NCI-H446 (cell line): ENCODE data around the gene LHPP.

Experiments used
- DNase-seq, 2 experiments: peaks; one replicate each; lab custom pipeline; 2025; lab: John Stamatoyannopoulos, UW

LHPP gene

DNA sequence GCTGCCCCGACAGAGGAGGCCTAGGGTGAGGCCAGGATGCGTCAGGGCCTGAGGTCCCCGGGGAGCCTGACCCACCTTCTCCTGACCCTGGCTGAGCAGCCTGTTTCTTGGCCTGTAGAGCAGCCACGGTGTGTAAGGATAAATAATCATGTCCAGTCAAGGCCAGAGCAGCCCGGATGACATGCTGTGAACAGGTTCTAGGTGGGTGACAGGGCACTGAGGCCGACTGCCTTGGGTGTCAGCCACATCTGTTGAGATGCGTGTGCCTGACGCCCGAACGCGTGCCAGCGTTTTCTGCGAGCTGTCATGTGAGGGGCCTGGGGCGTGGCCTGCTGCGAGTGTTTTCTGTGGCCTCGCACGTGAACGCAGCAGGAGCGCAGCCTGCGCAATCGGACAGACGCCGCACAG, 164.2 kb downstream of the LHPP start:
- no peak for DNase-seq

DNA sequence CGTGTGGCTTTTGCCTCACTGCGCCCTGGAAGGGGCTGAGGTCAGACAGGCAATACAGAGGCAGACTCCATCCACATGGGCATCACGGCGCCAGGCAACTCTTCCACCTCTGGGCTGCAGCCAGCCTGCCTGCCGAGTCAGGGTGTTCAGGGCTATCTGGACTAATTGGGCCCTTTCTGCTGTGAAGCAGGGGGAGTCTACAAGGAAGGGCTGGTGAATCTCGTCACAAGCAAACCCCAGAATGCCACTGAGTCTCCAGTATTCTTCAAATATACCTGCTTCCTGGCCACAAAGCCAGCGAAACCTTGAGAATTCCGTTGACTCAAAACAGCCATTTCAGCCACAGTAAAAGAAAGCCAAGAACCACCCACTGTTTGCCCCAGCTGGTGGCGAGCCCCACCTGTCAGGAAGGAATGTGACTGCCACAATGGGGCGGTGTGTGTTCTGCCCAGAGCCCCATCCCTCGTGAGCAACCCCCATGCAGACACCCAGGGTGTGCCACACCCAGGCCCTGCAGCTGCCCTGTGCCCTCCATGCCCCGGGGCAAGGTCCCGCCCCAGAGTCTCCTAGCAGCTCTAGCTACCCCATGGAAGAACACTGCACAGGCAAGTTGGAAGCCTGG, 165.2 kb downstream of the LHPP start:
- DNase-seq: no peak

DNA sequence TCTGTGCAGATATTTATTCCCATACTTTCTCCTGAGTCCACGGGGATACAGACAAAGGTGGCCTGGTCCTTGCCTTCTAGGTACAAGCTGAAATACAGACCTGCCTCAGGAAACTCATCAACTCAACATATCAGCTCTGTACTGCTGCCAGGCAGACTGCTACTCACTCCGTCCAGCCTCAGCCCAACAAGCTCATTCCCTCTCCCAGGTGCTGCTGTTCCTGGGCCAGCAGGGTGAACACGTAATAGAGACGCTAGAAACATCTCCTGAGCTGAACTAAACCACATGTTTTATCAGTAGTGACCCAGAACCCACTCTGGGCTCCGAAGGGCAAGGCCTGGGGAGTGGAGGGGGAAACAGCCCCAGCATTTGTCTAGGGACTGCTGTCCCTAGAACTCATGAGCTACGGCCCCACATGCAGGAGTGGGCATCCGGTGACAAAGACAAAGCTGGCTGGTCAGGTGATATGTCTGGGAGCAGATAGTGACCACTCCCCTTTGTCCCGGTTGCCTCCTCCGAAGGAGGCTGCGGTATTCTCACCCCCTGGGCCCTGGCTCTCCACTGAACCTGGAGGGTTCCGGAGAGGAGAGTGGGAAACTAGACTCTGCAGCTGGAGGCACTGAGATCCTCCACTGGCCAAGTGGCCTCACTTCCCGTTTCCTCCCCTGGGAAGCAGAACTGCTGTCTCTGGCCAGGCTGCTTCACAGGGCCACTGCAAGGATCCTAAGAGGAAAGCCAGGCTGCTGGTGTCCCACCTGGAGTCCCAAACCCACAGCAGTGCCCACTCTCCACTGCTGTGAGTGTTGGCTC, 166.4 kb downstream of the LHPP start:
- no peak for DNase-seq

DNA sequence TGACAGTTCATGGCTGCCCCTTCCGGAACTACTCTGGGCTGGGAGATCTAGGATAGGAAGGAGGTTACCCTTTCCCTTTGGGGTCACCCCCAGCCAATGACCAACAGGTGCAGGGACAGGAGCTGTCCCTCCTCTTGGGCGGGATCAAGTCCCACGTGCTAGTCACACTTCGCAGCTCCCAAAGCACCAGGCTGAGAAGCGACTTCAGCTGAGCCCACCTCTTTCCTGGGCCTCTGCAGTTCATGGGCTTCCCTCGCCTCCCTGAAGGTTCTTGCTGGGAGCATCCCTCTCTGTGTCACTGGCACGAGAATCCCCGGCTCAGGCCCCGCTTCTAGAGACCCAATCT, 167.0 kb downstream of the LHPP start:
- DNase-seq: no peak

DNA sequence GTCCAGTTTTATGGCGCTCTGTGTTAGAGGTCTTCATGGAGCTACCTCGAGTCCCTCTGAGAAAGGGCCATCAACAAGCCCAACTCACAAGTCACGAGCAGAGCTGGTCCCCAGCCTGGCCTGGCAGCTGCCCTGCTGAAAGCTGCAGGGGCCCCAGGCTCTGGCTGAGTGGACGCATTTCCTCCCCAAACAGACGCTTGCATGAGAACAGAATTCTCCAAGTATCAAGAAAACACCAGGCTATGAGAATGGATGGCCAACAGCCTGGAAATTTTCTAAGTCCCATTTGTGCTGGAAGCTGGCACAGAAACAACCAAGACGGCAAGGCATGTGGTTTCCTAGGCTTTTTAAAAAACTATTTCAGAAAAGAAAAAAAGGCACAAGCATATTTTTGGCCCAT, 167.8 kb downstream of the LHPP start:
- no peak for DNase-seq

DNA sequence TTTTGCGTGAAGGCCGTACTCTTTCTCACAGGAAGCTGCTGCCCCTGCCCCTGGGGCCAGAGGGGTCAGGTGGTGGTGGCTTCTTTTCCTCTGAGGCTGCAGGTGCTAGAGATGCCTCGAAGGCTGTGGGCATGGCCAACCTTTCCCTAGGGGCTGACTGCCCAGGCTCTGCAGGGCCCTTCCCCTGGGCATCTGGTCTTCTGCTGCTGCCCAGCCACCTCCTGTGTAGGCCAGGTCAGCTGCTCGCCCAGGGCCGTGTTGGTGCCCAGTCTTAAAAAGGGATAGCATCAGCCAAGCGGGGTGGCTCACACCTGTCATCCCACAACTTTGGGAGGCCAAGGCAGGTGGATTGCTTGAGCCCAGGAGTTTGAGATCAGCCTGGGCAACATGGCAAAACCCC, 168.2 kb downstream of the LHPP start:
- no peak for DNase-seq

DNA sequence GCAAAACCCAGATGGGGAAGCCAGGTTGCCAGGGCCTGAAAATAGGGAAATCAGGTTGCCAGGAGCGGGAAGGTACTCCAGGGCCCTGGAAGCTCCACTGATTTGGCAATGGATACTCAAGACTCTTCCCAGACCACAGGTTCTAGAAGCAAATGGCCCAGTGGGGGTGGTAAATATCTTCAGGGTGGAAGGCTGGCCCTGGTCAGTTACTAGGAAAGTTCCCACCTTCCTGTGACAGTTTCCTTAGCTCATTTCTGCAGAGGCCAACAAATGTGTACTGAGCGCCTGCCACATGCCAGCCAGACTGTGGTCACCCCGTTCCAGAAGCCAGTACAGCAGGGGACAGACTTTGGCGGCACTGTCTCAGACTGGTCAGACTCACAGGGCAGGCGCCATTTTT, 168.9 kb downstream of the LHPP start:
- DNase-seq: no peak

DNA sequence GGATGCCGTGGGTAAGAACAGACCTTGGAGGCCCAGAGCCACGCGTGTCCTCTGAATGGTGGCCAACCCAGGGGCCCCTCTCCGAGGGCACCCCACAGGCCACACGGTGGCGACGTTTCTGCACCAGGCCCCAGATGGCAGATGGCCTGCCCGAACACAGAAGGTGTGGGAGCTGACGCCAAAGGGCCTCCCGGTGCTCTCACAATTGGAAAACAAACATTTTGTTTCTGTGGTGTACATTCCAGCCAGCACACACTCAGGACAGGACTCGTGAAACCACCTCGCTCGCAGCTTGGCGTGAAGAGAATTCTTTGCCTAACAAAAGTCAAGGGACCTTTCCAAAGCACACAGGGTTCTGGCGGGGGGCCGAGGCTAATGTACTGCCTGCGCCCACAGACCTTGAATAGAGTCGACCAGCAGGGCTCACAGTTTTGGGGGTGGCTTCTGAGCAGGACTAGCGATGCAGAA, 170.5 kb downstream of the LHPP start:
- DNase-seq: peak in 1 of 2 experiments; percentile 63

DNA sequence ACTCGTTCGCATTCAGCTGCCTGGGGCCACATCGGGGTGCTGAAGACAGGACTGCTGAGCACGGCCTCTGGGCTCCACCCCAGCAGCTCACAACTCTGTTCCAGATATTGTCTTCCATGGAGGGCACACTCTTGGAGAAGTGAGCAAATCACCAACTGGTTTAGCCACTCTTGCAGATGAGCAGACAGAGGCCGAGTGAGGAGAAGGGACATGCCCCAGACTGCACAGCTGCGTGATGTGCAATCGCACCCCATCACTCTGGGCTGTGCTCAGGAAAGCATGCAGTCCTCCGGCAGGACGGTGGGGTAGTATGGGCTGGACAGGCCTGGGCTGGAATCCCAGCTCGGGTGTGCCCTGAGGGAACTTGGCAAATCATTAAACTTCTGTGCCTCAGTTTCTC, 170.9 kb downstream of the LHPP start:
- DNase-seq: no peak

DNA sequence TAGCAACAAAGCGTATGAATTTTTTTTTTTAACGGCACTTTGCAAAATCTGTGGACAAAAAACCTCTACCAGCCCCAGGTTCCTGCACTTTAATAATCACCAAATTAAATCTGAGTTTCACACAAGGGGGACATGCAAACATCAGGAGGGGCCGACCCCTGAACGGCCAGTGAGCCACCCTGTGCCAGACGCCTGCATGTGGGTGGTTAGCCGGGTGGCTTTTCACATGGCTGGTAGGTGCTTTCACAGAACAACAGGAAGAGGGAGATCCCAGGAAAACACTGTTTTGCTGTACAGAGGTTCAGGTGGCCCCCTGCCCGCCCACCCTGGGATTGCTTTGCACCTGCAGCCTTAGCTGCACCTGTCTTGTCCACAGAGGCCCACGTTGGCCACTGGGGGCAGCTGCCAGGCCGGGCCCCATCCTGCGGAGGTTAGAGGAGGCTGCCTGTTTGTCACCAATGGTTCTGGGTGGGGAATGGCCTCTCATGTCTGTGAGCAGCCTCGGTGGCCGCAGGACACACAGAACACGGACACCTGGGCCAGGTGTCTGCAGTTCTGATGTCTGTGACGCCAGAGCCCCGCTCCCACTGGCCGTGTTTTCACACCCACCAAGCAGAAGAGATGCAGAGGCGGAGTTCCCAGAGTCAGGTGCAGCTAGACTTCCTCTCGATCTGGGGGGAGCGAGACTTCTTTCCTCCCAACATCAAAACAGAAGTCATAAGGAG, 174.8 kb downstream of the LHPP start:
- no peak for DNase-seq

DNA sequence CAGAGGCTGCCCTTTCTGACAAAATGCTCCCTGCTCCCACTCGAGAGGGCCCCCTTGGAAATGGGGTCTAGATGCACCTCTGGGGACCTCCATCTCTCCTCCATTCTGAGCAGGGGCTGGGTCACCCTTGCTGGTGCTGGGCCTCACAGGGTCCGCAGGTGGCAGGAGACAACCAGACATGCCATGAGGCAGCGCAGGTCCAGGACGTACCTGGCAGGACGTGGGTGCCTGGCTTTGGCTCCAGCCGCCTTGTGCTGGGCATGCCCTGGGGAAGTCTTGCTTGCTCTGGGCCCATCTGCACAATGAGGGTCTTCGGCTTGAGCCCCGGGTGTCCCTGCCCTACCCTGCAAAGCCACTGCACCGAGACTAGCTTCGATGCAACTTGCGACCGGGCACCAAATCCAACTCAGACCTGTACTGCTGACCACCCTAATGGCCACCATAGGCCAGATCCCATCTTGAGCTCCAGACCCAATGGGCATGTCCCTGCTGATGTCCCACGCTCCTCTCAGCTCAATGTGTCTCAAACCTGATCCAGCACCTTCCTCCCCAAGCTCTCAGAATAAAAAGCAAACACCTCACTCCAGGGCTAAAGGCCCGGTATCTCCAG, 175.6 kb downstream of the LHPP start:
- no peak for DNase-seq

DNA sequence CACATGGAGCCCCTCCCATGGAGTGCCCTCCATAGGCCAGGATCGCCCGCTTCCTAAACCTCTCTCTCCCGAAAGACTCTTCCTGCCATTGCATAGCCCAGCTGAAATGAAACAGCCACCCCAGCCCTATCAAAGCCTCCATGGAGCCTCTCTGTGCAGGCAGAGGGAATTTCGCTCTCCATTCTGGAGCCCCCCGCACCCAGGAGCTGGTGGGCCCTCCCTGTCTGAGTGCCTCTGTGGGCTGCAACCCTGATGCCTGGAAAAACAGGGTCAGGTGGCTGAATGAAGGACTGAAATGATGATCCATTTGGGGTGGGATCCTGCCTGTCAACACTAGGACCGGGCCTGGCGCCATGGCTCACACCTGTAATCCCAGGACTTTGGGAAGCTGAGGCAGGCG, 176.1 kb downstream of the LHPP start:
- DNase-seq: no peak

DNA sequence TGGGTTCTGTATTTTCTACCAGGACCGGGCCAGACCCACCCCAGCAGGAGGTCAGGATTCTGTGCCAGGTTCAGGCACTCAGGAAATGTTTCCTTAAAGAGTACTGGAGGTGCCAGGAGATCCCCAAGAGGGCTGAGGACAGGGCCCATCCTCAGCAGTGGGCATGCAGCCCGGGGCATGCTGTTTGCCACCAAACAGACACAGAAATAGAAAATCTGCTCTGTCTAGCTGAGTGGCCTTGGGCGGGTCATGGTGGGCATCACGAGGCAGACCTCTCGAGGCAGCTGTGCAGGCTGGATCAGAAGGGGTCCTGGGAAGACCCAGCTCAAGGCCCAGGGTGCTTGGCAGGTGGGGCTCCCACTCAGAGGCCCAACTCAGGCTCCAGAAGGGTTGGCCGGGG, 177.6 kb downstream of the LHPP start:
- DNase-seq: no peak

DNA sequence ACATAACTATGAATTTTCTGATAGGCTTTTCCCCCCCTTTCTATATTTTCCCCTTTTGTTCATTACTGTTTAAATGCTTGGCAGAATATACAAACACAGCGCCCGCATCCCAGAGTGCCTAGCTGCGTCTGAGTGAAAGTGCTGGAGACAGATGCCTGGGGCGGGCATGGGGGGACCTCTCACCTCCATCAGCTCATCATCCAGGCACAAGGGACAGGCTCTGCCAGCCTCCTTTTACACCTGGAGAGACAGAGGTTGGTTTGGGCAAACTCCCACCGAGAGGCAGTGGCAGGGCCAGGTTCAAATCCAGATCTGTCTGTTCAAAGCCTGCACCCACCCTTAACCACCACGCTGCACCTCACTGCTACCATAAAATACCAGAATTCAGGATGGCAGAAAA, 178.0 kb downstream of the LHPP start:
- no peak for DNase-seq

DNA sequence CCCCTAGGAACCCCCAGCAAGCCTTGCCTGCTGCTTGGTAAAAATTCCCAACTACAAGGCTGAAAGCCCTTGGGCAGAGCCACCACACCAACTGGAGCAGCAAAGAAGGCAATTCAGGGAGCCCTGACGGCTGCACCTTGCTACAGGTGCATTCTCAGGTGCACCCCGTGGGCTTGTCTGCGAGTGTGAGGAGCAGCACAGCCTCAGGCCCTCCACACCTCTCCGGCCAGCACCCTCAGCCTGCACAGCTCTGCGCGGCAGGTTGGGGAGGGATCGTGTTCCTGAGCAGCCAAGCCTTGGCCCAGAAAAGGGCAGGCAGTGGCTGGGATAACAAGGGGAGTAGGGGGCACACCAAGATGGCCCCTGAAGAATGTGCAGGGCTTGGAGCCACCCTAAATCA, 178.4 kb downstream of the LHPP start:
- no peak for DNase-seq

DNA sequence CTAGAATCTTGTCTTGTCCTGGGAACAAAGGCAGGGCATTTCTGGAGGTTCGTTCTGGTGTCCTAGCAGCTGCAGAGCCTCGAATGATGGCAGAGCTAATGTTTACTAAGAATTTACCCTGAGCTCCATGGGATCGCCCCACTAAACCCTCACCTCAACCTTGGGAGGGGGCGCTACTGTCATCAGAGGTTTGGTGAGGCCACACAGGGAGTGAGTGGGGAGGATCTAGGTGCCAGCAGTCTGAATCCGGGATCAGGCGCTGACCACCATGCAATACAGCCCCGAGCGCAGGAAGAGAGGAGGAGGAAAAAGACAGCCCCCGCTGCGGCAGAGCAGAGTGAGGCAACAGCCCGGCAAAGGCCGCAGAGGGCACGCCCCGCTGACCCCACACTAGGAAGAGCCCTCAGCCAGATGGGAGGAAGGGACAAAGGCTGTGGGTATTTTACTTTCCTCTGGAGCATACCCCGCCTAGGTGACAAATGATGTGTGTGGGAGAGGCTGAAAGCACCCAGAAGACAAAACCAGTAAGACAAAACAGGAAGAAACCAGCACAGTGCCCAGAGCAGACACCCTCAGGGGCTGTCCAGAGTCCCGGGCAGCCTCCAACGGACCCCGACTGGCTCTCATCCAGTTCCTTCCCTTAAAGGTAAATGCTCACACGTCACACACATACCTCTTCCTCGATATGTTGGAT, 179.1 kb downstream of the LHPP start:
- no peak for DNase-seq

DNA sequence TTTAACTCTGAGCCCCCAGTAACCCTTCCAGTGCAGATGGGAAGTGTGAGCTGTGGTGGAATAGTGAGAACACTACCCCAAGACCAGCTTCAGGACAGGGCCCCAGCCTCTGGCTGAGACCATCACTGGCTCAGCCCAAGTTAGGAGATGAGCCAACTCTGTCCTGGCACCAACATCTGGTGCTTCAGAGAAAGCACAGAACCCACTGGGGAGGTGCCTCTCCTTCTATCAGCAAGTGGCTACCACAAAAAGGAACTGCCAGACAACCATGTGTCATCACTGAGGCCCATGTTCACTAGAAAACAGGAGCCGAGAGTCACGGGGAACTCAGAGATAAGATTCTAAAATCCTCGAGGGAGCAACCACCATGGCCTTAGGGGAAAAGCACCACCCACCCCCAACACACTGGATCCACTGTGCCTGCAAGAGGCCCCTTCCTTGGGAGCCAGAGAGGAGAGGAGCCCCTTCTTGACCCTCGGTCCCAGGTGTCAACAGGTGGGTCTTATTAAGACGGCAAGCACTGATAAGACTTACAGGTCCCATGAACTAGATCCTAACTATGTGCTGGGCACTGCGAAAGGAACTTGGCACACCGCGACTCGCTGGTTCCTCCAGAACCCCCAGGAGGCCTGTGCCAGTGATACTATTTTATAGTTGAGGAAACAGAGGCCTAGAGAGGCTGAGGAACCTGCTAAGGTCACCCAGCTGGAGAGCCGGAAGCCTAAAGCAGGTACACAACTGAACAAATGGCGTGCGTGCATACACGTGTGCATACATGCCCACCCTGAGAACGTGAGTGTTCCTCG, 179.9 kb downstream of the LHPP start:
- peak in 1 of 2 experiments; percentile 25 for DNase-seq

DNA sequence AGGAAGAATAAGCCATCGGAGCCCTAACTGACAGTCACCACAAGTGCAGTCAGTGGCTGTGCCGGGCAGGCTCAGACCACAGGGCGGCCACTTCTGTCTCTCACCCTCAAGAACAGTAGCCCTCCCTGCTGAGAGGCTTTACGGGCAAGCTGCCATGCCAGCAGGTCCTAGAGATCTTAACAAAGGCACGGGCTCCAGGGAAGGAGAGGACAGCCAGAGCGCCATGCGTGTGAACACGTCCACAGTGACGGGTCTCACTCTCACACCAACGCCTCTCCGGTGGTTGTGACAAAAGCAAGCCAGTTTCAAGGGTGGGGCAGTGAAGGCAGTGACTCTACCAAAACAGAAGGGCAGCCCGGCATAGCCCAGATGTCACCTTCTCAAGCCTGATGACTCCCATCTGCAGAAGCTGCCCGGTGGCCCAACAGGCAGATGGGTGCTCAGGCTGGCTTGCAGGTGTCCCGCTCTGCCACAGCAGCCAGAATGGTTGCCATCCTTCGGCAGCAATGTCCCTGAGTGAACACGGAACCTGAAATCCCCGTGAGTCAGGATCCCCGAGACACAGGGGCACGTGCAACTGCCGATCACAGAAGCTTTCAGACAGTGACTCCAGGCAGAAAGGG, 180.6 kb downstream of the LHPP start:
- DNase-seq: no peak

DNA sequence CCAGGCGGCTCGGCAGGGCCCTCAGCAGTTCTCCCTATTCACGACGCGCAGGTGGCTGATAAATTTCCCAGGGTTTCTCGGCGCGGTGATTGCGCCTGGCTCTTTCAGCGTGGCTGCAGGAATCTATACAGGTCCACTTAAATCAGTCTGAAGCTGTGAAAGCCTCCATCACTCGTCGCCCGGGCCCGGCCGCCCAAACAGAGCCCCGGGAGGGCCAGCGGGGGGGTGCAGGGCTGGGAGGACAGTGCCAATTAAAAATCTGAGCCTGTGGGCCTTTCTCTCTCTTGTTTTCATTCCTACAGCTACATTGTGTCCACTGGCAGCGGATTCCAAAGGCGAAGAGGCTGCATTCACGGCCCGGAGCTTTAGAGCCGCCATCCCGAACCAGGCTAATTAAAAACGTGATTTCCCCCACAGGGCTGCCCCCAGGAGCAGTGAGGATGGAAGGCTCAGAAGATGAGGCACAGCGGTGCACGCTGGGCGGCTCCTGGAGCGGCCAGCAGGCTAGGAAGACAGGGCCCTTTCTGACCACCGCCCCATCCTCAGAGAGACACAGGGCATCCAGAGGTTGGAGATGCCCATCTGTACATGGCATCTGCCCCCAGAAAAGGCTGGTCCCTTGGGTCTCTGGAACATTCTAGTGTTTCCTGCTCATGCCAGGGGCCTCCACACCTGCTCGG, 181.8 kb downstream of the LHPP start:
- no peak for DNase-seq

DNA sequence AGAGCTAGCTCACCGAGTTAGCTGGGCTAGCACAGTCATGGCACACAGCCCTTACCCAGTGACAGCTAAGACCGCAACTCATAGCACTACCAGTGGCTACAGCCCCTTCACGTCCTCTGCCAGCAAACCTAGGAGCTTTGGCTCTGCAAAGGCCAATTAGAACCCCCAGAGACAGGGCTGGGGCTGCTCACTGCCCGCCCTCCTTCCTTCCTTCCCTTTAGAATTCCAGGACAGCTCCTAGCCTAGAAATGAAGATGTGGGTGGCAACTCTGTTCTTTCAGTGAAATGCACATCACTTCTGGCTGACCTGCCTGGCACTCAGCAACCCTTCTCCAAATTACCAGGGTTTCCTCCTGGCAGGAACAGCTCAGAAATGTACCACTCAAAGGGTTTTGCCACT, 182.6 kb downstream of the LHPP start:
- no peak for DNase-seq
